GM23338 (cell line): ENCODE data around the gene CAMTA1. TPM values are rescaled to one million over a fixed set of nuclear protein-coding genes. Genes with fewer than 3 reads are reported as not detected.

Experiments used
- ATAC-seq: fragments of 200-7000 bp; cut with Tn5 transposase; 3 replicates; pipeline ENCODE4 v1.9.1; 2020
- DNase-seq: peaks from one replicate; pipeline ENCODE4 v3.0.0-alpha.2; 2015; ENCODE audit warnings: low spot score
- H2AFZ ChIP-seq: fragments of 200-600 bp; sonication (generic); 2 replicates; pipeline ENCODE4 v1.8.0; 2016; ENCODE audit warnings: antibody characterized with exemption, mild to moderate bottlenecking, moderate library complexity
- H3F3A ChIP-seq: fragments of 200-600 bp; sonication (generic); replicated peaks from 2 replicates; pipeline ENCODE4 v1.8.0; 2017; ENCODE audit warnings: antibody characterized with exemption, mixed run types, low read depth
- H3K27ac ChIP-seq: fragments of 200-600 bp; sonication (generic); 2 replicates; pipeline ENCODE4 v1.6.1; 2016; ENCODE audit warnings: low read depth
- H3K27me3 ChIP-seq: fragments of 200-600 bp; sonication (generic); 2 replicates; pipeline ENCODE4 v1.8.0; 2016; ENCODE audit warnings: mild to moderate bottlenecking, mixed run types, moderate library complexity; ENCODE audit not compliant: insufficient read depth
- H3K36me3 ChIP-seq: fragments of 200-600 bp; sonication (generic); 2 replicates; pipeline ENCODE4 v1.8.0; 2016; ENCODE audit warnings: mild to moderate bottlenecking; ENCODE audit not compliant: insufficient read depth
- H3K4me1 ChIP-seq: fragments of 200-600 bp; sonication (generic); 2 replicates; pipeline ENCODE4 v1.8.0; 2016; ENCODE audit warnings: mild to moderate bottlenecking, moderate library complexity; ENCODE audit not compliant: insufficient read depth
- H3K4me2 ChIP-seq: fragments of 200-600 bp; sonication (generic); 2 replicates; pipeline ENCODE4 v1.7.1; 2017; ENCODE audit warnings: mixed run types
- H3K4me3 ChIP-seq: fragments of 200-600 bp; sonication (generic); 2 replicates; pipeline ENCODE4 v1.6.1; 2016; ENCODE audit warnings: mixed run types
- H3K79me2 ChIP-seq: fragments of 200-600 bp; sonication (generic); replicated peaks from 2 replicates; pipeline ENCODE4 v1.8.0; 2017; ENCODE audit warnings: mild to moderate bottlenecking; ENCODE audit not compliant: insufficient read depth
- H3K9me2 ChIP-seq: fragments of 200-600 bp; sonication (generic); 2 replicates; pipeline ENCODE4 v1.8.0; 2017; ENCODE audit not compliant: insufficient read depth
- H4K20me1 ChIP-seq: fragments of 200-600 bp; sonication (generic); replicated peaks from 2 replicates; pipeline ENCODE4 v1.8.0; 2017; ENCODE audit warnings: mild to moderate bottlenecking; ENCODE audit not compliant: insufficient read depth
- H3K27ac Mint-ChIP-seq: 2 replicates; pipeline ENCODE4 v1.8.0; 2020; ENCODE audit warnings: inconsistent platforms, mild to moderate bottlenecking, moderate library complexity, mixed read lengths
- H3K27me3 Mint-ChIP-seq: 3 replicates; pipeline ENCODE4 v1.8.0; 2022; ENCODE audit warnings: low read depth, mild to moderate bottlenecking, moderate library complexity, mixed read lengths, inconsistent platforms; ENCODE audit not compliant: insufficient read depth, poor library complexity
- H3K36me3 Mint-ChIP-seq: 3 replicates; pipeline ENCODE4 v1.8.0; 2021; ENCODE audit warnings: low read depth, mild to moderate bottlenecking, inconsistent platforms, moderate library complexity, mixed read lengths
- H3K4me1 Mint-ChIP-seq: 3 replicates; pipeline ENCODE4 v1.8.0; 2020; ENCODE audit warnings: mild to moderate bottlenecking, inconsistent platforms, mixed read lengths
- H3K4me3 Mint-ChIP-seq: 3 replicates; pipeline ENCODE4 v1.8.0; 2021; ENCODE audit warnings: moderate library complexity, mild to moderate bottlenecking, inconsistent platforms, mixed read lengths
- H3K9me3 Mint-ChIP-seq: 3 replicates; pipeline ENCODE4 v1.8.0; 2020; ENCODE audit warnings: moderate library complexity, mild to moderate bottlenecking, inconsistent platforms, mixed read lengths
- CREB1 ChIP-seq: fragments of 250-450 bp; sonication (Bioruptor Pico); IDR thresholded peaks from 2 replicates; pipeline ENCODE4 v1.5.0; 2020; ENCODE audit warnings: low read depth, mild to moderate bottlenecking, moderate library complexity
- CTCF ChIP-seq, 2 experiments: fragments of 200-600 bp in 1 of 2; sonication (generic) in 1 of 2; conservative IDR thresholded peaks; 2 replicates each; pipeline versions ENCODE4 v1.5.1 to v1.6.1; 2016 to 2017; ENCODE audit warnings: antibody characterized with exemption in 2 of 2, low read depth in 2 of 2, mild to moderate bottlenecking in 2 of 2, moderate library complexity in 1 of 2
- ETS1 ChIP-seq: IDR thresholded peaks from 2 replicates; pipeline ENCODE4 v1.6.1; 2016; ENCODE audit warnings: antibody characterized with exemption
- EZH2 ChIP-seq: fragments of 200-600 bp; sonication (generic); IDR thresholded peaks from one replicate; pipeline ENCODE4 v1.8.0; 2017; ENCODE audit warnings: antibody characterized with exemption, mild to moderate bottlenecking, low read depth; ENCODE audit not compliant: unreplicated experiment
- JUNB ChIP-seq: IDR thresholded peaks from one replicate; pipeline ENCODE4 v1.6.1; 2016; ENCODE audit warnings: antibody characterized with exemption; ENCODE audit not compliant: unreplicated experiment
- NANOG ChIP-seq: IDR thresholded peaks from 2 replicates; pipeline ENCODE4 v1.6.1; 2016; ENCODE audit warnings: antibody characterized with exemption, borderline replicate concordance
- POLR2AphosphoS5 ChIP-seq: IDR thresholded peaks from 2 replicates; pipeline ENCODE4 v1.6.1; 2016; ENCODE audit warnings: antibody characterized with exemption, low read depth
- REST ChIP-seq: IDR thresholded peaks from one replicate; pipeline ENCODE4 v1.6.1; 2018; ENCODE audit warnings: antibody characterized with exemption; ENCODE audit not compliant: unreplicated experiment
- STAT1 ChIP-seq: IDR thresholded peaks from one replicate; pipeline ENCODE4 v1.6.1; 2016; ENCODE audit warnings: antibody characterized with exemption; ENCODE audit not compliant: unreplicated experiment
- polyA plus RNA-seq: library from polyadenylated mRNA; unstranded; fragments of >200 nt; fragmentation: Nextera tagmentation; extraction: Ambion mirVana; gene quantifications from 2 replicates; pipeline ENCODE4 v1.2.1, GENCODE V29; 2016
- total RNA-seq: library from RNA; depleted of rRNA; stranded (reverse); fragments of >200 nt; shearing (Covaris generic); gene quantifications from 2 replicates; pipeline ENCODE4 v1.2.3, GENCODE V29; 2014

CAMTA1 gene
- total and polyA plus RNA-seq, 2 experiments from 2014 or later: 115 to 519 TPM

GRCh38 chr1:7174980-7175906, 390.0 kb downstream of the CAMTA1 start:
- Histone ChIP-seq H3K4me1 (peaks cover 9% of the 10 kb centered on the region), H2AFZ (no peak overlapping the region), H3K79me2 (no peaks in the 10 kb centered on the region), H3K36me3 (no peaks in the 10 kb centered on the region), H3K27me3 (no peaks in the 10 kb centered on the region), H3F3A (no peaks in the 10 kb centered on the region), H4K20me1 (no peaks in the 10 kb centered on the region), H3K4me2 (no peak overlapping the region), H3K27ac (no peak overlapping the region), H3K4me3 (no peak overlapping the region), H3K9me2 (no peaks in the 10 kb centered on the region)
- H3K36me3 Mint-ChIP-seq: peaks cover 6% of the 10 kb centered on the region; the same call in 1 of the 3 replicates
- DNase-seq (no peak), ATAC-seq (no peak)
- H3K4me1 Mint-ChIP-seq: peaks cover 15% of the 10 kb centered on the region
- no peak overlapping the region for H3K27ac Mint-ChIP-seq
- no peak overlapping the region for H3K4me3 Mint-ChIP-seq
- H3K9me3 Mint-ChIP-seq: peaks cover 20% of the 10 kb centered on the region; the same call in 2 of the 3 replicates
- no peak for TF ChIP-seq CREB1 (CRISPR knock-in tag)
- TF ChIP-seq EZH2: no peak
- no peak for TF ChIP-seq NANOG
- no peak for TF ChIP-seq STAT1
- TF ChIP-seq JUNB: no peak
- no peak for TF ChIP-seq REST
- peaks cover 7% of the 10 kb centered on the region for H3K27me3 Mint-ChIP-seq

GRCh38 chr1:7177021-7177420, 391.8 kb downstream of the CAMTA1 start:
- Histone ChIP-seq H3K36me3 (no peaks in the 10 kb centered on the region), H3K9me2 (no peaks in the 10 kb centered on the region), H3F3A (no peaks in the 10 kb centered on the region), H3K4me1 (peaks cover 9% of the 10 kb centered on the region), H3K79me2 (no peaks in the 10 kb centered on the region), H3K4me3 (no peak overlapping the region), H3K4me2 (no peak overlapping the region), H2AFZ (no peak overlapping the region), H3K27ac (no peak overlapping the region), H3K27me3 (no peaks in the 10 kb centered on the region), H4K20me1 (no peaks in the 10 kb centered on the region)
- peaks cover 6% of the 10 kb centered on the region; the same call in 1 of the 3 replicates for H3K36me3 Mint-ChIP-seq
- DNase-seq (no peak), ATAC-seq (peak; percentile 10; the same call in 1 of the 3 replicates)
- peaks cover 7% of the 10 kb centered on the region for H3K27me3 Mint-ChIP-seq
- no peak overlapping the region for H3K27ac Mint-ChIP-seq
- peaks cover 15% of the 10 kb centered on the region for H3K4me1 Mint-ChIP-seq
- H3K9me3 Mint-ChIP-seq: peaks cover 20% of the 10 kb centered on the region; the same call in 2 of the 3 replicates
- H3K4me3 Mint-ChIP-seq: no peak overlapping the region
- TF ChIP-seq CREB1 (CRISPR knock-in tag): no peak
- TF ChIP-seq ETS1: no peak
- TF ChIP-seq CTCF (conservative IDR thresholded peaks at IDR 0.05; ENCODE audit: low read depth in 2 of 2): no peak
- no peak for TF ChIP-seq EZH2
- no peak for TF ChIP-seq REST
- no peak for TF ChIP-seq STAT1
- TF ChIP-seq POLR2AphosphoS5: no peak
- TF ChIP-seq JUNB: no peak
